Measurements from ENCODE around the gene CENATAC. TPM values are rescaled to one million over a fixed set of nuclear protein-coding genes. Genes with fewer than 3 reads are reported as not detected.

CENATAC gene
- total and polyA plus RNA-seq, 8 donors = 34.5 to 53.0 (median 41.5) TPM

GRCh38 chr11:119026970-119027369 is 29.0 kb downstream of the CENATAC start:
- H3K4me3 ChIP-seq = no peak overlapping the region
- no peaks in the 10 kb centered on the region for H3K27me3 ChIP-seq
- DNase-seq (no peak), ATAC-seq (no peak)
- H3K4me1 ChIP-seq = peaks cover 15 to 42% of the 10 kb centered on the region in 2 donors
- no peak for TF ChIP-seq CTCF (IDR thresholded peaks at IDR 0.05)
- no peaks in the 10 kb centered on the region for H3K9me3 ChIP-seq
- peaks cover 0 to 52% of the 10 kb centered on the region in 2 donors for H3K36me3 ChIP-seq
- no peak overlapping the region for H3K27ac ChIP-seq
- intact Hi-C loops (cut with DNase I) = no loop called here

- intact Hi-C loops (cut with DNase I) = no loop called here
- no peak for TF ChIP-seq CTCF (IDR thresholded peaks at IDR 0.05)
- no peak overlapping the region for H3K4me3 ChIP-seq
- H3K4me1 ChIP-seq = peaks cover 15 to 39% of the 10 kb centered on the region in 2 donors
- no peak overlapping the region for H3K27ac ChIP-seq
- H3K9me3 ChIP-seq = no peaks in the 10 kb centered on the region
- ATAC-seq = no peak
- DNase-seq = no peak
- no peaks in the 10 kb centered on the region for H3K27me3 ChIP-seq
- peaks cover 0 to 44% of the 10 kb centered on the region in 2 donors for H3K36me3 ChIP-seq
Observed at GRCh38 chr11:119027561-119028345, 29.8 kb downstream of the CENATAC start.

- intact Hi-C loops (cut with DNase I) = no loop called here
- DNase-seq (no peak), ATAC-seq (no peak)
- Histone ChIP-seq H3K4me3 (no peak overlapping the region), H3K36me3 (peaks cover 0 to 37% of the 10 kb centered on the region in 2 donors), H3K9me3 (no peaks in the 10 kb centered on the region), H3K27ac (peak overlapping the region in 1 of 2 donors; percentile 45), H3K27me3 (no peaks in the 10 kb centered on the region), H3K4me1 (peaks cover 15 to 36% of the 10 kb centered on the region in 2 donors)
- no peak for TF ChIP-seq CTCF (IDR thresholded peaks at IDR 0.05)
Observed at GRCh38 chr11:119028346-119029068, 30.6 kb downstream of the CENATAC start.

- intact Hi-C loops (cut with DNase I) = no loop called here
- Histone ChIP-seq H3K27ac (peak overlapping the region in 1 of 2 donors; percentile 45), H3K4me1 (peaks cover 15 to 34% of the 10 kb centered on the region in 2 donors), H3K9me3 (no peaks in the 10 kb centered on the region), H3K27me3 (no peaks in the 10 kb centered on the region), H3K4me3 (peak overlapping the region in 1 of 2 donors; percentile 78), H3K36me3 (peaks cover 0 to 32% of the 10 kb centered on the region in 2 donors)
- ATAC-seq (no peak), DNase-seq (no peak)
- TF ChIP-seq CTCF (IDR thresholded peaks at IDR 0.05) = no peak
Observed at GRCh38 chr11:119029069-119029339, 31.1 kb downstream of the CENATAC start.

DNA sequence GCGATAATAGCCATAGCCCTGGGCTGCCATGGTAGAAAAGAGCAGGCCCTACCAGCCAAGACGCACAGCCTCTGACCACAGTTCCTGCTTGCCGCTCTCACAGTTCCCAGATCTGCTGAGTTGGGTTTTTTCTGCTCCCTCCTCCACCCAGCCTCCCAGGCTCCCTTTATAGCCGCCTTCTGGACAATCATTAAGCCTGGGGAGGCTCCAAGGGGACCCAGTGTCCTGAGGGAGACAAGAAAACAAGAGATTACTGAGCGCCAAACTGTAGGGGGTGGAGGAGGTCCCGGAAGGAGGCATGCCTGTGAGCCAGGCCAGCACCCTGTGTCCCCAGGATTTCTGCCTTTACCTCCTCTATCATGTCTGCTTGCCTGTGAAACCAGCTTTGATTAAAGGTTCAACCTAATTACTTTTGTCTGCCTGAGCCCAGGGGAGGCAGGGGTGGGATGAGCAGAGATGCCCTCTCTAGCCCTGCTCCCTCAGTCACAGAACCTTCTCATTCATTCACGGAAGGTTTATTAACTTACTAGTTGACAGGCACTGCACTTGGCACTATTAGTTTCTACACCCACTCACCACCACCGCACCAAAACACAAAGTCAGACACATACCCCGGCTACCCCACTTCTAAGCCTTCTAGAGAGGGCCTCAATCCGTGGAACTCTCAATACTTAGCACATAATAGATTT is 31.5 kb downstream of the CENATAC start:
- DNase-seq = peak in 1 of 4 donors; percentile 50
- peaks cover 0 to 27% of the 10 kb centered on the region in 2 donors for H3K36me3 ChIP-seq
- no peaks in the 10 kb centered on the region for H3K27me3 ChIP-seq
- H3K4me1 ChIP-seq = peaks cover 15 to 34% of the 10 kb centered on the region in 2 donors
- intact Hi-C loops (cut with DNase I) = no loop called here
- peak overlapping the region; percentile 78 to 87 for H3K4me3 ChIP-seq
- no peaks in the 10 kb centered on the region for H3K9me3 ChIP-seq
- TF ChIP-seq CTCF (IDR thresholded peaks at IDR 0.05) = no peak
- H3K27ac ChIP-seq = peak overlapping the region; percentile 75 to 82
- ATAC-seq = peak; percentile 14
